Ramos (cell line): ENCODE data around the gene GRK5.

Experiments
- in situ Hi-C: fragments of 300-500 bp; cut with MboI; formaldehyde crosslinking; loops from one replicate; pipeline ENCODE4 v1.14.3; 2022; ENCODE audit warnings: low sequenced_read_pairs; ENCODE audit not compliant: unreplicated experiment

The GRK5 gene

GRCh38 chr10:119478111-119478802 is 270.9 kb downstream of the GRK5 start:
- in situ Hi-C loops = no loop called here

GRCh38 chr10:119478811-119479341 is 271.5 kb downstream of the GRK5 start:
- in situ Hi-C loops = no loop called here

- in situ Hi-C loops = no loop called here
Measured at GRCh38 chr10:119479532-119479931, 272.2 kb downstream of the GRK5 start.

- in situ Hi-C loops = no loop called here
Measured at GRCh38 chr10:119480667-119481066, 273.3 kb downstream of the GRK5 start.

- in situ Hi-C loops = no loop called here
Measured at GRCh38 chr10:119481781-119482426, 274.5 kb downstream of the GRK5 start.

- in situ Hi-C loops = no loop called here
Measured at GRCh38 chr10:119483001-119483400, 275.6 kb downstream of the GRK5 start.

- in situ Hi-C loops = no loop called here
Measured at GRCh38 chr10:119483839-119484238, 276.5 kb downstream of the GRK5 start.

- in situ Hi-C loops = no loop called here
Measured at GRCh38 chr10:119488675-119489074, 281.3 kb downstream of the GRK5 start.

- in situ Hi-C loops = no loop called here
Measured at GRCh38 chr10:119489991-119490326, 282.6 kb downstream of the GRK5 start.

- in situ Hi-C loops = no loop called here
Measured at GRCh38 chr10:119491966-119492757, 284.8 kb downstream of the GRK5 start.

GRCh38 chr10:119493155-119493554 is 285.8 kb downstream of the GRK5 start:
- in situ Hi-C loops = no loop called here

GRCh38 chr10:119494236-119495020 is 287.1 kb downstream of the GRK5 start:
- in situ Hi-C loops = no loop called here

GRCh38 chr10:119495021-119495505 is 287.7 kb downstream of the GRK5 start:
- in situ Hi-C loops = no loop called here

GRCh38 chr10:119495545-119495944 is 288.2 kb downstream of the GRK5 start:
- in situ Hi-C loops = no loop called here

- in situ Hi-C loops = no loop called here
Measured at GRCh38 chr10:119496273-119496672, 288.9 kb downstream of the GRK5 start.

- in situ Hi-C loops = no loop called here
Measured at GRCh38 chr10:119497243-119497642, 289.9 kb downstream of the GRK5 start.

GRCh38 chr10:119498889-119499676 is 291.7 kb downstream of the GRK5 start:
- in situ Hi-C loops = no loop called here

- in situ Hi-C loops = no loop called here
Measured at GRCh38 chr10:119499677-119500002, 292.3 kb downstream of the GRK5 start.

- in situ Hi-C loops = no loop called here
Measured at GRCh38 chr10:119500123-119500795, 292.9 kb downstream of the GRK5 start.
